Ascending aorta (tissue), 2 donors: ENCODE measurements around the gene TMEM52. TPM values are rescaled to one million over a fixed set of nuclear protein-coding genes. Genes with fewer than 3 reads are reported as not detected.

ENCODE experiments used
- DNase-seq, 2 donors: peaks; one replicate each; pipeline ENCODE4 v3.0.0-alpha.2; 2019; ENCODE audit warnings: low spot score in 2 of 2
- H3K27ac ChIP-seq, 2 donors: fragments of 200-600 bp; sonication (generic); one replicate each; pipeline ENCODE4 v1.5.1; 2016 to 2017; ENCODE audit warnings: mild to moderate bottlenecking in 1 of 2
- H3K27me3 ChIP-seq: fragments of 200-600 bp; sonication (generic); one replicate; pipeline ENCODE4 v1.5.1; 2017
- H3K36me3 ChIP-seq, 2 donors: fragments of 200-600 bp; sonication (generic); one replicate each; pipeline ENCODE4 v1.5.1; 2016
- H3K4me1 ChIP-seq, 2 donors: fragments of 200-600 bp; sonication (generic); one replicate each; pipeline ENCODE4 v1.5.1; 2016 to 2017; ENCODE audit warnings: mild to moderate bottlenecking in 1 of 2
- H3K4me3 ChIP-seq, 2 donors: fragments of 200-600 bp; sonication (generic); one replicate each; pipeline ENCODE4 v1.5.1; 2016 to 2017; ENCODE audit warnings: mild to moderate bottlenecking in 1 of 2
- H3K9me3 ChIP-seq, 2 donors: fragments of 200-600 bp; sonication (generic); one replicate each; pipeline ENCODE4 v1.5.1; 2016
- CTCF ChIP-seq, 3 experiments: fragments of 200-600 bp in 2 of 3; fragments of 450-650 bp in 1 of 3; sonication (generic) in 2 of 3; IDR thresholded peaks; one replicate each; pipeline ENCODE4 v1.5.1; 2016 to 2019; ENCODE audit warnings: antibody characterized with exemption in 3 of 3, mild to moderate bottlenecking in 1 of 3, moderate library complexity in 1 of 3
- intact Hi-C: fragments of 100-400 bp; cut with DNase I; formaldehyde crosslinking; loops from one replicate; pipeline ENCODE4 v1.15.1; 2023
- total RNA-seq: library from RNA; depleted of rRNA; stranded (reverse); fragments of >200 nt; gene quantifications from one replicate; pipeline ENCODE4 v1.1.0, GENCODE V29; 2016

TMEM52 gene
- total RNA-seq, 1 donor from 2014 or later, result not detected

- intact Hi-C loops, result loop anchor here (10.0 kb wide), 1 partner anchor 97 kb away; no protein-coding TSS in a partner anchor
- Histone ChIP-seq H3K27me3 (no peaks in the 10 kb centered on the region), H3K36me3 (no peaks in the 10 kb centered on the region), H3K27ac (no peak overlapping the region), H3K4me1 (no peaks in the 10 kb centered on the region), H3K4me3 (no peak overlapping the region), H3K9me3 (no peaks in the 10 kb centered on the region)
- no peak for DNase-seq
- no peak for TF ChIP-seq CTCF (IDR thresholded peaks at IDR 0.05)
Observed at GRCh38 chr1:1947493-1947892, 28.4 kb upstream of the TMEM52 start.

- H3K4me3 ChIP-seq, result no peak overlapping the region
- no peaks in the 10 kb centered on the region for H3K27me3 ChIP-seq
- intact Hi-C loops, result loop anchor here (10.0 kb wide), 1 partner anchor 98 kb away; no protein-coding TSS in a partner anchor
- H3K9me3 ChIP-seq, result no peaks in the 10 kb centered on the region
- no peak for DNase-seq
- H3K27ac ChIP-seq, result no peak overlapping the region
- H3K36me3 ChIP-seq, result no peaks in the 10 kb centered on the region
- no peak for TF ChIP-seq CTCF (IDR thresholded peaks at IDR 0.05)
- H3K4me1 ChIP-seq, result no peaks in the 10 kb centered on the region
Observed at GRCh38 chr1:1946540-1946939, 27.5 kb upstream of the TMEM52 start.

- TF ChIP-seq CTCF (IDR thresholded peaks at IDR 0.05), result no peak
- no peaks in the 10 kb centered on the region for H3K27me3 ChIP-seq
- no peak overlapping the region for H3K4me3 ChIP-seq
- no peaks in the 10 kb centered on the region for H3K9me3 ChIP-seq
- intact Hi-C loops, result loop anchor here (2.0 to 10.0 kb wide), 2 partner anchors 99 to 229 kb away; no protein-coding TSS in a partner anchor
- no peaks in the 10 kb centered on the region for H3K36me3 ChIP-seq
- no peaks in the 10 kb centered on the region for H3K4me1 ChIP-seq
- no peak overlapping the region for H3K27ac ChIP-seq
- no peak for DNase-seq
Observed at GRCh38 chr1:1945782-1946393, 26.8 kb upstream of the TMEM52 start.

- H3K27ac ChIP-seq, result no peak overlapping the region
- peak; percentile 68 to 83 (median 82) for TF ChIP-seq CTCF (IDR thresholded peaks at IDR 0.05)
- no peaks in the 10 kb centered on the region for H3K4me1 ChIP-seq
- intact Hi-C loops, result loop anchor here (2.0 to 10.0 kb wide), 2 partner anchors 101 to 231 kb away; no protein-coding TSS in a partner anchor
- no peak for DNase-seq
- H3K4me3 ChIP-seq, result peak overlapping the region in 1 of 2 donors; percentile 42
- no peaks in the 10 kb centered on the region for H3K27me3 ChIP-seq
- H3K9me3 ChIP-seq, result no peaks in the 10 kb centered on the region
- no peaks in the 10 kb centered on the region for H3K36me3 ChIP-seq
Observed at GRCh38 chr1:1943834-1944570, 24.9 kb upstream of the TMEM52 start.

GRCh38 chr1:1942753-1943656 lies 23.9 kb upstream of the TMEM52 start:
- Histone ChIP-seq H3K27me3 (no peaks in the 10 kb centered on the region), H3K9me3 (no peaks in the 10 kb centered on the region), H3K4me3 (no peak overlapping the region), H3K4me1 (no peaks in the 10 kb centered on the region), H3K27ac (no peak overlapping the region), H3K36me3 (no peaks in the 10 kb centered on the region)
- intact Hi-C loops, result loop anchor here (10.0 kb wide), 1 partner anchor 102 kb away; no protein-coding TSS in a partner anchor
- TF ChIP-seq CTCF (IDR thresholded peaks at IDR 0.05), result no peak
- no peak for DNase-seq
